Upper lobe of left lung (tissue), 4 donors: ENCODE measurements around the gene REV3L.
"Not testable (repeated sequence)": the region's sequence is repeated elsewhere in the genome, so short reads cannot be mapped to it uniquely, and the experiment has no call there.

ENCODE experiments used
- CTCF ChIP-seq, 6 experiments: fragments of 450-650 bp in 4 of 6; fragments of 200-600 bp in 2 of 6; sonication (generic) in 2 of 6; IDR thresholded peaks; one replicate each; pipeline ENCODE4 v1.5.1; 2016 to 2019; ENCODE audit warnings: antibody characterized with exemption in 6 of 6
- EP300 ChIP-seq, 4 donors: sonication (generic); formaldehyde crosslinking; IDR thresholded peaks; one replicate each; pipeline ENCODE4 v1.5.1; 2017; ENCODE audit warnings: antibody characterized with exemption in 4 of 4, control low read depth in 2 of 4

- TF ChIP-seq CTCF, EP300 (IDR thresholded peaks at IDR 0.05): not testable (repeated sequence)
These were observed 181.8 kb downstream of the REV3L start for GRCh38 chr6:111300938-111301800.
